A172 (cell line): ENCODE data around the gene INVS. TPM values are rescaled to one million over a fixed set of nuclear protein-coding genes. Genes with fewer than 3 reads are reported as not detected.
"Not testable (repeated sequence)": the region's sequence is repeated elsewhere in the genome, so short reads cannot be mapped to it uniquely, and the experiment has no call there.

Source experiments
- DNase-seq: peaks from one replicate; pipeline ENCODE4 v3.0.0-alpha.2; 2015; ENCODE audit warnings: low spot score
- total RNA-seq: library from RNA; depleted of rRNA; stranded (reverse); fragments of >200 nt; shearing (Covaris generic); gene quantifications from 2 replicates; pipeline ENCODE4 v1.2.3, GENCODE V29; 2014

INVS gene
- total RNA-seq, 1 experiment from 2014 or later = 46.2 TPM

GRCh38 chr9:100197553-100197952, 98.5 kb downstream of the INVS start:
- DNase-seq = no peak

- DNase-seq = no peak
These were observed 103.8 kb downstream of the INVS start for GRCh38 chr9:100202806-100203205.

GRCh38 chr9:100204796-100205195, 105.8 kb downstream of the INVS start:
- peak; percentile 25 for DNase-seq

GRCh38 chr9:100206899-100207298, 107.9 kb downstream of the INVS start:
- peak; percentile 27 for DNase-seq

- no peak for DNase-seq
These were observed 109.6 kb downstream of the INVS start for GRCh38 chr9:100208673-100209072.

- DNase-seq = no peak
These were observed 112.4 kb downstream of the INVS start for GRCh38 chr9:100211476-100211875.

GRCh38 chr9:100213730-100214477, 114.9 kb downstream of the INVS start:
- peak; percentile 38 for DNase-seq

GRCh38 chr9:100216178-100216787, 117.2 kb downstream of the INVS start:
- peak; percentile 59 for DNase-seq

GRCh38 chr9:100217536-100217935, 118.5 kb downstream of the INVS start:
- DNase-seq = no peak

GRCh38 chr9:100219347-100219746, 120.3 kb downstream of the INVS start:
- DNase-seq = no peak

GRCh38 chr9:100220936-100221335, 121.9 kb downstream of the INVS start:
- DNase-seq = no peak

GRCh38 chr9:100221538-100221937, 122.5 kb downstream of the INVS start:
- no peak for DNase-seq

- peak; percentile 38 for DNase-seq
These were observed 123.6 kb downstream of the INVS start for GRCh38 chr9:100222674-100223073.

- no peak for DNase-seq
These were observed 128.6 kb downstream of the INVS start for GRCh38 chr9:100227636-100228035.

- no peak for DNase-seq
These were observed 129.4 kb downstream of the INVS start for GRCh38 chr9:100228352-100228869.

- DNase-seq = no peak
These were observed 130.1 kb downstream of the INVS start for GRCh38 chr9:100229136-100229535.

GRCh38 chr9:100229561-100229960, 130.5 kb downstream of the INVS start:
- no peak for DNase-seq

- DNase-seq = not testable (repeated sequence)
These were observed 137.9 kb downstream of the INVS start for GRCh38 chr9:100236986-100237385.

- DNase-seq = no peak
These were observed 141.5 kb downstream of the INVS start for GRCh38 chr9:100240512-100240911.

GRCh38 chr9:100267211-100267610, 168.2 kb downstream of the INVS start:
- DNase-seq = no peak

GRCh38 chr9:100268271-100268670, 169.2 kb downstream of the INVS start:
- DNase-seq = no peak

GRCh38 chr9:100269656-100270055, 170.6 kb downstream of the INVS start:
- DNase-seq = no peak
